KMS-11 (cell line): ENCODE measurements around the gene ACOT12.

Experiments used
- H2AFZ ChIP-seq: fragments of 200-600 bp; sonication (generic); 2 replicates; pipeline ENCODE4 v1.6.1; 2016; ENCODE audit warnings: antibody characterized with exemption, mixed run types, low read depth
- H3K27ac ChIP-seq: fragments of 200-600 bp; sonication (generic); 2 replicates; pipeline ENCODE4 v1.6.1; 2016; ENCODE audit warnings: mild to moderate bottlenecking, mixed run types
- H3K27me3 ChIP-seq: fragments of 200-600 bp; sonication (generic); 2 replicates; pipeline ENCODE4 v1.6.1; 2017; ENCODE audit warnings: mild to moderate bottlenecking, low read depth, mixed run types, moderate library complexity; ENCODE audit not compliant: insufficient read depth
- H3K36me3 ChIP-seq: fragments of 200-600 bp; sonication (generic); 2 replicates; pipeline ENCODE4 v1.6.1; 2017; ENCODE audit warnings: mild to moderate bottlenecking, mixed run types; ENCODE audit not compliant: insufficient read depth
- H3K4me1 ChIP-seq: fragments of 200-600 bp; sonication (generic); 2 replicates; pipeline ENCODE4 v1.6.1; 2016; ENCODE audit warnings: mild to moderate bottlenecking, low read depth, mixed run types; ENCODE audit not compliant: poor library complexity, severe bottlenecking
- H3K4me2 ChIP-seq: fragments of 200-600 bp; sonication (generic); 2 replicates; pipeline ENCODE4 v1.7.0; 2016; ENCODE audit warnings: mild to moderate bottlenecking, mixed run types
- H3K4me3 ChIP-seq: fragments of 200-600 bp; sonication (generic); IDR thresholded peaks from 2 replicates; pipeline ENCODE4 v1.6.1; 2017; ENCODE audit warnings: low read depth, low read length, mixed read lengths; ENCODE audit not compliant: insufficient read depth
- H3K79me2 ChIP-seq: fragments of 200-600 bp; sonication (generic); 2 replicates; pipeline ENCODE4 v1.6.1; 2016; ENCODE audit warnings: low read depth, mixed run types; ENCODE audit not compliant: insufficient read depth
- H3K9ac ChIP-seq: fragments of 200-600 bp; sonication (generic); 2 replicates; pipeline ENCODE4 v1.6.1; 2016; ENCODE audit warnings: mild to moderate bottlenecking, mixed run types
- H4K20me1 ChIP-seq: fragments of 200-600 bp; sonication (generic); 2 replicates; pipeline ENCODE4 v1.6.1; 2016; ENCODE audit warnings: mild to moderate bottlenecking, mixed run types; ENCODE audit not compliant: insufficient read depth
- CTCF ChIP-seq: fragments of 200-600 bp; sonication (generic); conservative IDR thresholded peaks from 2 replicates; pipeline ENCODE4 v1.6.1; 2017; ENCODE audit warnings: low read depth, mild to moderate bottlenecking, antibody characterized with exemption, low read length, moderate library complexity, mixed read lengths

The ACOT12 gene

GRCh38 chr5:81353189-81353588 lies 40.7 kb downstream of the ACOT12 start:
- Histone ChIP-seq H3K9ac (no peak overlapping the region), H3K27me3 (no peaks in the 10 kb centered on the region), H2AFZ (no peak overlapping the region), H3K36me3 (no peaks in the 10 kb centered on the region), H3K4me1 (no peaks in the 10 kb centered on the region), H3K4me3 (no peak overlapping the region), H3K79me2 (no peaks in the 10 kb centered on the region), H3K4me2 (no peak overlapping the region), H3K27ac (no peak overlapping the region), H4K20me1 (no peaks in the 10 kb centered on the region)
- TF ChIP-seq CTCF, result no peak

- Histone ChIP-seq H3K4me3 (no peak overlapping the region), H3K79me2 (no peaks in the 10 kb centered on the region), H3K4me1 (no peaks in the 10 kb centered on the region), H3K4me2 (no peak overlapping the region), H4K20me1 (no peaks in the 10 kb centered on the region), H2AFZ (no peak overlapping the region), H3K36me3 (no peaks in the 10 kb centered on the region), H3K9ac (no peak overlapping the region), H3K27ac (no peak overlapping the region), H3K27me3 (no peaks in the 10 kb centered on the region)
- TF ChIP-seq CTCF, result no peak
These were observed 43.4 kb downstream of the ACOT12 start for GRCh38 chr5:81350507-81350906.

GRCh38 chr5:81349161-81349560 lies 44.8 kb downstream of the ACOT12 start:
- no peak for TF ChIP-seq CTCF
- Histone ChIP-seq H3K4me1 (no peaks in the 10 kb centered on the region), H4K20me1 (no peaks in the 10 kb centered on the region), H3K27ac (no peak overlapping the region), H3K4me3 (no peak overlapping the region), H3K27me3 (no peaks in the 10 kb centered on the region), H3K9ac (no peak overlapping the region), H3K36me3 (no peaks in the 10 kb centered on the region), H3K4me2 (no peak overlapping the region), H3K79me2 (no peaks in the 10 kb centered on the region), H2AFZ (no peak overlapping the region)

GRCh38 chr5:81345411-81346003 lies 48.4 kb downstream of the ACOT12 start:
- no peak overlapping the region for H3K9ac ChIP-seq
- no peak for TF ChIP-seq CTCF
- H4K20me1 ChIP-seq, result no peaks in the 10 kb centered on the region
- no peaks in the 10 kb centered on the region for H3K27me3 ChIP-seq
- H3K4me3 ChIP-seq, result no peak overlapping the region
- no peak overlapping the region for H3K27ac ChIP-seq
- H3K4me2 ChIP-seq, result no peak overlapping the region
- H3K79me2 ChIP-seq, result no peaks in the 10 kb centered on the region
- H2AFZ ChIP-seq, result no peak overlapping the region
- no peaks in the 10 kb centered on the region for H3K36me3 ChIP-seq
- H3K4me1 ChIP-seq, result no peaks in the 10 kb centered on the region
